ENCODE data around the gene OR4M2.
"Not testable (repeated sequence)": the region's sequence is repeated elsewhere in the genome, so short reads cannot be mapped to it uniquely, and the experiment has no call there.

OR4M2 gene

GRCh38 chr15:22080227-22080626 lies at the start of gene OR4M2:
Gene OR4M2, plus strand, starts transcription at chr15:22080527. Its CDS starts 98 bp downstream, at chr15:22080625.
- DNase-seq (ENCODE audit: low read depth), result not testable (repeated sequence)

GRCh38 chr15:22069267-22069666 lies 11.1 kb upstream of the OR4M2 start:
- not testable (repeated sequence) for DNase-seq (ENCODE audit: low read depth)

GRCh38 chr15:22081386-22081785 lies 1.1 kb downstream of the OR4M2 start:
- not testable (repeated sequence) for DNase-seq (ENCODE audit: low read depth)

- not testable (repeated sequence) for DNase-seq (ENCODE audit: low read depth)
These were observed 18.4 kb downstream of the OR4M2 start for GRCh38 chr15:22098616-22099253.

GRCh38 chr15:22099289-22099891 lies 19.1 kb downstream of the OR4M2 start:
- DNase-seq (ENCODE audit: low read depth), result not testable (repeated sequence)

GRCh38 chr15:22122033-22122432 lies 41.7 kb downstream of the OR4M2 start:
- DNase-seq (ENCODE audit: low read depth), result not testable (repeated sequence)
